ENCODE results near the gene CDSN. TPM values are rescaled to one million over a fixed set of nuclear protein-coding genes. Genes with fewer than 3 reads are reported as not detected.

CDSN gene
- total and polyA plus RNA-seq, 2 donors (not counting 1 experiment from before 2014, with no cell fraction given) = not detected

- no peak for ATAC-seq (ENCODE audit: low read depth)
- peak within 1 kb of the TSS; percentile 95 for H2AFZ ChIP-seq (ENCODE audit: insufficient read depth, low read depth, low read length, poor library complexity, severe bottlenecking)
- no peaks in the 10 kb centered on the region for H3K9me3 Mint-ChIP-seq (ENCODE audit: insufficient read depth)
- H3K4me3 Mint-ChIP-seq = peak within 1 kb of the TSS; percentile 87
- no peaks in the 10 kb centered on the region for H3K27me3 Mint-ChIP-seq
- peaks cover 30% of the 10 kb centered on the region for H3K4me1 Mint-ChIP-seq
- CTCF ChIA-PET = interaction anchor here (1.1 to 1.5 kb wide), 6 partner anchors 12 to 242 kb away, joined by 3 to 4 read pairs (median 4); no protein-coding TSS in a partner anchor
- H3K27me3 ChIP-seq (replicated peaks in 1 of 4; ENCODE audit: control extremely low read depth in 1 of 4, control insufficient read depth in 3 of 4, insufficient read depth in 4 of 4, low read length in 3 of 4) = no peaks in the 10 kb centered on the region
- intact Hi-C loops (cut with micrococcal nuclease) = loop anchor here (1.0 to 10.0 kb wide), 8 partner anchors 20 to 541 kb away; partner anchors contain the start of genes HLA-B, HLA-C, MRPS18B and PPP1R10
- peak within 1 kb of the TSS; percentile 86 for H3K4me2 ChIP-seq (replicated peaks; ENCODE audit: low read depth, low read length, poor library complexity, severe bottlenecking)
- H3K36me3 ChIP-seq (replicated peaks in 1 of 2; ENCODE audit: control extremely low read depth in 1 of 2, control insufficient read depth in 1 of 2, extremely low read depth in 1 of 2, insufficient read depth in 2 of 2, low read length in 1 of 2) = peaks cover 0 to 6% of the 10 kb centered on the region in 2 experiments
- TF ChIP-seq, protein P1, sequence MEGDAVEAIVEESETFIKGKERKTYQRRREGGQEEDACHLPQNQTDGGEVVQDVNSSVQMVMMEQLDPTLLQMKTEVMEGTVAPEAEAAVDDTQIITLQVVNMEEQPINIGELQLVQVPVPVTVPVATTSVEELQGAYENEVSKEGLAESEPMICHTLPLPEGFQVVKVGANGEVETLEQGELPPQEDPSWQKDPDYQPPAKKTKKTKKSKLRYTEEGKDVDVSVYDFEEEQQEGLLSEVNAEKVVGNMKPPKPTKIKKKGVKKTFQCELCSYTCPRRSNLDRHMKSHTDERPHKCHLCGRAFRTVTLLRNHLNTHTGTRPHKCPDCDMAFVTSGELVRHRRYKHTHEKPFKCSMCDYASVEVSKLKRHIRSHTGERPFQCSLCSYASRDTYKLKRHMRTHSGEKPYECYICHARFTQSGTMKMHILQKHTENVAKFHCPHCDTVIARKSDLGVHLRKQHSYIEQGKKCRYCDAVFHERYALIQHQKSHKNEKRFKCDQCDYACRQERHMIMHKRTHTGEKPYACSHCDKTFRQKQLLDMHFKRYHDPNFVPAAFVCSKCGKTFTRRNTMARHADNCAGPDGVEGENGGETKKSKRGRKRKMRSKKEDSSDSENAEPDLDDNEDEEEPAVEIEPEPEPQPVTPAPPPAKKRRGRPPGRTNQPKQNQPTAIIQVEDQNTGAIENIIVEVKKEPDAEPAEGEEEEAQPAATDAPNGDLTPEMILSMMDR (IDR thresholded peaks at IDR 0.05) = no peak
- TF ChIP-seq EZH2 (IDR thresholded peaks at IDR 0.05; ENCODE audit: borderline replicate concordance, insufficient read depth, low read depth, low read length, poor library complexity, severe bottlenecking) = no peak
- POLR2A ChIA-PET = interaction anchor here (0.9 to 1.8 kb wide), 6 partner anchors 12 to 542 kb away, joined by 3 to 4 read pairs (median 3); no protein-coding TSS in a partner anchor
- 11% methylated on average over 11 of the region's 14 CpGs for WGBS (ENCODE audit: insufficient coverage)
- H3K9me3 ChIP-seq (ENCODE audit: control extremely low read depth in 1 of 3, control insufficient read depth in 2 of 3, insufficient read depth in 1 of 3, low read length in 2 of 3) = no peaks in the 10 kb centered on the region
- peak within 1 kb of the TSS; percentile 73 for H3K27ac Mint-ChIP-seq
- H4K20me1 ChIP-seq (ENCODE audit: control insufficient read depth, insufficient read depth, low read length, poor library complexity, severe bottlenecking) = no peaks in the 10 kb centered on the region
- H3K4me1 ChIP-seq (ENCODE audit: control insufficient read depth in 2 of 2, insufficient read depth in 2 of 2, low read length in 2 of 2) = peaks cover 13 to 22% of the 10 kb centered on the region in 2 donors
- H3K4me3 ChIP-seq (ENCODE audit: control extremely low read depth in 1 of 5, extremely low read depth in 1 of 5, insufficient read depth in 1 of 5, low read depth in 2 of 5, low read length in 4 of 5) = peak within 1 kb of the TSS; percentile 1 to 90 (median 88)
- no peak for DNase-seq
- H3K79me2 ChIP-seq (ENCODE audit: control insufficient read depth, insufficient read depth, low read length) = peaks cover 5% of the 10 kb centered on the region
- H3K27ac ChIP-seq (ENCODE audit: low read length in 2 of 2) = peak within 1 kb of the TSS; percentile 53 to 77
- peak within 1 kb of the TSS; percentile 78 for H3K9ac ChIP-seq (ENCODE audit: low read length)
Measured at GRCh38 chr6:31157513-31158139, 37.4 kb upstream of the CDSN start, which contains the start of gene CCHCR1. TSS of gene CCHCR1 (minus strand) at chr6:31157802. CDS start at chr6:31157600, 202 bp downstream.

GRCh38 chr6:31156641-31157040 lies 36.4 kb upstream of the CDSN start:
- WGBS (ENCODE audit: insufficient coverage) = 93% methylated on average over 6 of the region's 7 CpGs
- Mint-ChIP-seq H3K4me3 (peak overlapping the region; percentile 87), H3K27ac (no peak overlapping the region), H3K4me1 (peaks cover 30% of the 10 kb centered on the region), H3K27me3 (no peaks in the 10 kb centered on the region), H3K9me3 (ENCODE audit: insufficient read depth) (no peaks in the 10 kb centered on the region)
- Histone ChIP-seq H3K27me3 (replicated peaks in 1 of 4; ENCODE audit: control extremely low read depth in 1 of 4, control insufficient read depth in 3 of 4, insufficient read depth in 4 of 4, low read length in 3 of 4) (no peaks in the 10 kb centered on the region), H3K9me3 (ENCODE audit: control extremely low read depth in 1 of 3, control insufficient read depth in 2 of 3, insufficient read depth in 1 of 3, low read length in 2 of 3) (no peaks in the 10 kb centered on the region), H3K4me3 (ENCODE audit: control extremely low read depth in 1 of 5, extremely low read depth in 1 of 5, insufficient read depth in 1 of 5, low read depth in 2 of 5, low read length in 4 of 5) (no peak overlapping the region), H3K4me1 (ENCODE audit: control insufficient read depth in 2 of 2, insufficient read depth in 2 of 2, low read length in 2 of 2) (peaks cover 13 to 22% of the 10 kb centered on the region in 2 donors), H4K20me1 (ENCODE audit: control insufficient read depth, insufficient read depth, low read length, poor library complexity, severe bottlenecking) (no peaks in the 10 kb centered on the region), H3K27ac (ENCODE audit: low read length in 2 of 2) (no peak overlapping the region), H3K79me2 (ENCODE audit: control insufficient read depth, insufficient read depth, low read length) (peaks cover 5% of the 10 kb centered on the region), H3K36me3 (replicated peaks in 1 of 2; ENCODE audit: control extremely low read depth in 1 of 2, control insufficient read depth in 1 of 2, extremely low read depth in 1 of 2, insufficient read depth in 2 of 2, low read length in 1 of 2) (peaks cover 0 to 6% of the 10 kb centered on the region in 2 experiments), H2AFZ (ENCODE audit: insufficient read depth, low read depth, low read length, poor library complexity, severe bottlenecking) (no peak overlapping the region), H3K9ac (ENCODE audit: low read length) (no peak overlapping the region), H3K4me2 (replicated peaks; ENCODE audit: low read depth, low read length, poor library complexity, severe bottlenecking) (no peak overlapping the region)
- TF ChIP-seq EZH2 (IDR thresholded peaks at IDR 0.05; ENCODE audit: borderline replicate concordance, insufficient read depth, low read depth, low read length, poor library complexity, severe bottlenecking) = no peak
- TF ChIP-seq, protein P1 (IDR thresholded peaks at IDR 0.05) = no peak
- DNase-seq (no peak), ATAC-seq (ENCODE audit: low read depth) (no peak)
- CTCF ChIA-PET = no interaction called here
- intact Hi-C loops (cut with micrococcal nuclease) = loop anchor here (10.0 kb wide), 1 partner anchor 308 kb away; no protein-coding TSS in a partner anchor
- POLR2A ChIA-PET = no interaction called here
